DOHH2 (cell line): Measurements from ENCODE around the gene GDPD2.

Experiments used
- EZH2phosphoT487 ChIP-seq: fragments of 200-600 bp; sonication (generic); IDR thresholded peaks from 2 replicates; pipeline ENCODE4 v1.6.1; 2017; ENCODE audit warnings: borderline replicate concordance, mild to moderate bottlenecking, antibody characterized with exemption, low read length, moderate library complexity, mixed read lengths
- TF ChIP-seq, protein P1 (sequence below): fragments of 200-600 bp; sonication (generic); IDR thresholded peaks from one replicate; pipeline ENCODE4 v1.5.1; 2014; ENCODE audit warnings: antibody characterized with exemption, mild to moderate bottlenecking, low read depth, low read length; ENCODE audit not compliant: poor library complexity, severe bottlenecking

DNA sequence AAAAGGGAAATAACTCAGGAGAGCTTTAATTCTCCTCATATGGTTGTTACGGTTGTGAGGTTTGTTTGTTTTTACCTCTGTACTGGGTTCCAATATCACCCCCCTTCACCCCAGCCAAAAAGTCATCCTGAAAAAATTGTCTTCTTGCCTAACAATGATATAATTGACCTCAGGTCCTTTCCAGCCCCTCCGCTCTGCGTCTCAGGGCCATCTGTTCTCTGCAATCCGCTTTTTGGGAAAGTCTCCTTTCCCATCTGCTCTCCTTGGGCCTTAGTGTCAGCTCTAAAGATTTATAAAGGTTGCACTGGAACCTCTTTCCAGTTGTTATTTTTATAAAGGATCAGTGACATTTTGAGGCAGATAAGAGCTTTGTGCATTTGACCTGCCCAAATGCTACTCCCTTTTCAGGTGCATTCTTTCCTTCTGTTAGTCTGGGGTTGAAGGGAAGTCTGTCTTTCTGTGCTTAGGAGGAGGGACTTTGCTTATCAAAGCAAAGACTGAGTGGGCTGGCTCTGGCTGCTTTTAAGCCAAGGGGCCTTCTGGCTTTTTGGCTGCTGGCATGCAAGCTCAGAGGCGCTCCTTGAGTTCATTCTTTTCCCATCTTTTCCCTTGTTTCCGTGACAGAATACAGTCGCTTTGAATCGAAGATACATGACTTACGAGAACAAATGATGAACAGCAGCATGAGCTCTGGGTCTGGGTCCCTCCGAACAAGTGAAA is 55.6 kb downstream of the GDPD2 start:
- TF ChIP-seq, protein P1, sequence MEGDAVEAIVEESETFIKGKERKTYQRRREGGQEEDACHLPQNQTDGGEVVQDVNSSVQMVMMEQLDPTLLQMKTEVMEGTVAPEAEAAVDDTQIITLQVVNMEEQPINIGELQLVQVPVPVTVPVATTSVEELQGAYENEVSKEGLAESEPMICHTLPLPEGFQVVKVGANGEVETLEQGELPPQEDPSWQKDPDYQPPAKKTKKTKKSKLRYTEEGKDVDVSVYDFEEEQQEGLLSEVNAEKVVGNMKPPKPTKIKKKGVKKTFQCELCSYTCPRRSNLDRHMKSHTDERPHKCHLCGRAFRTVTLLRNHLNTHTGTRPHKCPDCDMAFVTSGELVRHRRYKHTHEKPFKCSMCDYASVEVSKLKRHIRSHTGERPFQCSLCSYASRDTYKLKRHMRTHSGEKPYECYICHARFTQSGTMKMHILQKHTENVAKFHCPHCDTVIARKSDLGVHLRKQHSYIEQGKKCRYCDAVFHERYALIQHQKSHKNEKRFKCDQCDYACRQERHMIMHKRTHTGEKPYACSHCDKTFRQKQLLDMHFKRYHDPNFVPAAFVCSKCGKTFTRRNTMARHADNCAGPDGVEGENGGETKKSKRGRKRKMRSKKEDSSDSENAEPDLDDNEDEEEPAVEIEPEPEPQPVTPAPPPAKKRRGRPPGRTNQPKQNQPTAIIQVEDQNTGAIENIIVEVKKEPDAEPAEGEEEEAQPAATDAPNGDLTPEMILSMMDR: no peak
- no peak for TF ChIP-seq EZH2phosphoT487
